A673 (cell line): ENCODE results near the gene CYTH2.

Experiments used
- CTCF ChIP-seq: fragments of 300-800, 200-600 bp; sonication (generic); conservative IDR thresholded peaks from 2 replicates; pipeline ENCODE4 v1.5.1; 2017; ENCODE audit warnings: low read depth, mild to moderate bottlenecking, antibody characterized with exemption, low read length, moderate library complexity, mixed read lengths
- EZH2 ChIP-seq: fragments of 200-600 bp; sonication (generic); IDR thresholded peaks from 2 replicates; pipeline ENCODE4 v1.6.1; 2017; ENCODE audit warnings: borderline replicate concordance, low read depth, mild to moderate bottlenecking, mixed read lengths, antibody characterized with exemption, low read length; ENCODE audit not compliant: poor library complexity, severe bottlenecking

GRCh38 chr19:48499316-48500090 is 30.3 kb downstream of the CYTH2 start:
- TF ChIP-seq CTCF (no peak), EZH2 (no peak)
